Lung (tissue), 12 donors: ENCODE measurements around the gene NFS1. TPM values are rescaled to one million over a fixed set of nuclear protein-coding genes. Genes with fewer than 3 reads are reported as not detected.
"Not testable (repeated sequence)": the region's sequence is repeated elsewhere in the genome, so short reads cannot be mapped to it uniquely, and the experiment has no call there.

Experiments
- ATAC-seq: fragments of 200-7000 bp; cut with Tn5 transposase; one replicate; pipeline ENCODE4 v1.9.1; 2020; ENCODE audit warnings: moderate number of reproducible peaks; ENCODE audit not compliant: insufficient read depth, low FRiP score
- DNase-seq, 3 donors: peaks; one replicate each; pipeline ENCODE4 v3.0.0-alpha.2; 2013 to 2017
- H3K27ac ChIP-seq, 2 donors: one replicate each; pipeline ENCODE4 v1.5.1; 2013; ENCODE audit warnings: mild to moderate bottlenecking in 2 of 2, moderate library complexity in 2 of 2, control low read depth in 1 of 2, inconsistent platforms in 1 of 2, low read depth in 1 of 2, low read length in 1 of 2
- H3K27me3 ChIP-seq, 3 donors: one replicate each; pipeline ENCODE4 v1.5.1; 2013; ENCODE audit warnings: low read length in 2 of 3; ENCODE audit not compliant: control insufficient read depth in 3 of 3, insufficient read depth in 3 of 3
- H3K36me3 ChIP-seq, 4 donors: one replicate each; pipeline ENCODE4 v1.5.1; 2013; ENCODE audit warnings: low read length in 4 of 4, mild to moderate bottlenecking in 1 of 4, moderate library complexity in 1 of 4; ENCODE audit not compliant: control insufficient read depth in 4 of 4, insufficient read depth in 4 of 4
- H3K4me1 ChIP-seq, 5 donors: one replicate each; pipeline ENCODE4 v1.5.1; 2013; ENCODE audit warnings: low read length in 5 of 5, mild to moderate bottlenecking in 2 of 5, moderate library complexity in 1 of 5; ENCODE audit not compliant: control insufficient read depth in 5 of 5, insufficient read depth in 5 of 5
- H3K4me3 ChIP-seq: one replicate; pipeline ENCODE4 v1.5.1; 2013; ENCODE audit warnings: mild to moderate bottlenecking, control low read depth, moderate library complexity
- H3K9ac ChIP-seq, 2 donors: one replicate each; pipeline ENCODE4 v1.5.1; 2013; ENCODE audit warnings: low read length in 2 of 2, control low read depth in 1 of 2; ENCODE audit not compliant: insufficient read depth in 1 of 2
- H3K9me3 ChIP-seq, 4 donors: one replicate each; pipeline ENCODE4 v1.5.1; 2013; ENCODE audit warnings: low read length in 3 of 4, mild to moderate bottlenecking in 1 of 4, moderate library complexity in 1 of 4; ENCODE audit not compliant: control insufficient read depth in 4 of 4, insufficient read depth in 3 of 4
- CTCF ChIP-seq: IDR thresholded peaks from 2 replicates; pipeline ENCODE4 v1.5.1; 2012; ENCODE audit warnings: mild to moderate bottlenecking; ENCODE audit errors: control extremely low read depth, extremely low read depth
- WGBS, 2 donors: extraction: QIAGEN DNeasy Blood & Tissue Kit; methylation state at CpG; one replicate each; pipeline ENCODE4 v1.1.7; 2013; 5-methylcytosine and 5-hydroxymethylcytosine counted together
- polyA plus RNA-seq, 2 donors: library from polyadenylated mRNA; stranded (reverse); fragments of 200-250 nt; gene quantifications; one replicate each; pipeline ENCODE4 v1.2.1, GENCODE V29; 2013
- total RNA-seq, 2 donors: library from RNA; depleted of rRNA in 1 of 2; stranded (reverse); fragments of >200 nt in 1 of 2; gene quantifications; one replicate each; pipeline ENCODE4 v1.2.1, GENCODE V29; 2014 to 2021
- donor health status: control.
- donor health status: control.
- donor health status: Bipolar disorder and iron deficiency.
- donor health status: healthy.
- donor health status: DM: yes; HTN: yes; CAD: no.

NFS1 gene
- total and polyA plus RNA-seq, 4 donors: 18.8 to 33.9 (median 23.7) TPM

GRCh38 chr20:35718972-35719635 is 20.0 kb upstream of the NFS1 start:
- H3K36me3 ChIP-seq: peaks cover 52 to 84% (median 64%) of the 10 kb centered on the region in 4 donors
- H3K9ac ChIP-seq: no peak overlapping the region
- DNase-seq (no peak), ATAC-seq (no peak)
- TF ChIP-seq CTCF: no peak
- peaks cover 0 to 6% (median 0%) of the 10 kb centered on the region in 5 donors for H3K4me1 ChIP-seq
- peak overlapping the region in 1 of 2 donors; percentile 24 for H3K27ac ChIP-seq
- H3K27me3 ChIP-seq: no peaks in the 10 kb centered on the region
- 91 to 93% methylated on average over 12 of the region's 12 CpGs for WGBS, 2 donors
- no peak overlapping the region for H3K4me3 ChIP-seq
- H3K9me3 ChIP-seq: peaks cover 0 to under 1% (median 0%) of the 10 kb centered on the region in 4 donors

- DNase-seq: not testable (repeated sequence)
- H3K36me3 ChIP-seq: peaks cover 48 to 85% (median 64%) of the 10 kb centered on the region in 4 donors
Measured at GRCh38 chr20:35718321-35718720, 19.2 kb upstream of the NFS1 start.

GRCh38 chr20:35716330-35716729 is 17.2 kb upstream of the NFS1 start:
- Histone ChIP-seq H3K4me3 (no peak overlapping the region), H3K4me1 (peaks cover 0 to 2% (median 0%) of the 10 kb centered on the region in 5 donors), H3K27me3 (no peaks in the 10 kb centered on the region), H3K9ac (no peak overlapping the region), H3K36me3 (peaks cover 49 to 84% (median 64%) of the 10 kb centered on the region in 4 donors), H3K9me3 (peaks cover 0 to 1% (median 0%) of the 10 kb centered on the region in 4 donors), H3K27ac (no peak overlapping the region)
- WGBS, 2 donors: 94 to 97% methylated on average over 4 of the region's 4 CpGs
- ATAC-seq (no peak), DNase-seq (no peak)
- TF ChIP-seq CTCF: no peak

More at GRCh38 chr20:35718321-35718720, 19.2 kb upstream of the NFS1 start:
- not testable (repeated sequence) for H3K9me3 ChIP-seq, H3K9ac ChIP-seq, H3K27me3 ChIP-seq, H3K27ac ChIP-seq, H3K4me1 ChIP-seq, ATAC-seq, H3K4me3 ChIP-seq
- WGBS, 2 donors: 91 to 95% methylated on average over 8 of the region's 8 CpGs

GRCh38 chr20:35715652-35716051 is 16.5 kb upstream of the NFS1 start:
- no peak for ATAC-seq
- peaks cover 43 to 83% (median 58%) of the 10 kb centered on the region in 4 donors for H3K36me3 ChIP-seq

More at GRCh38 chr20:35715652-35716051, 16.5 kb upstream of the NFS1 start:
- Histone ChIP-seq H3K4me3 (no peak overlapping the region), H3K4me1 (peaks cover 0 to 2% (median 0%) of the 10 kb centered on the region in 5 donors), H3K27me3 (no peaks in the 10 kb centered on the region), H3K9ac (no peak overlapping the region), H3K9me3 (peaks cover 0 to 1% (median 0%) of the 10 kb centered on the region in 4 donors), H3K27ac (no peak overlapping the region)
- TF ChIP-seq CTCF: no peak
- no peak for DNase-seq
- 94 to 96% methylated on average over 2 of the region's 2 CpGs for WGBS, 2 donors
